ENCODE data around the gene MYBPC3.

MYBPC3 gene

GRCh38 chr11:47329431-47329986 is 23.0 kb downstream of the MYBPC3 start:
- no peak for DNase-seq (ENCODE audit: low read depth)
- TF ChIP-seq, protein P1, sequence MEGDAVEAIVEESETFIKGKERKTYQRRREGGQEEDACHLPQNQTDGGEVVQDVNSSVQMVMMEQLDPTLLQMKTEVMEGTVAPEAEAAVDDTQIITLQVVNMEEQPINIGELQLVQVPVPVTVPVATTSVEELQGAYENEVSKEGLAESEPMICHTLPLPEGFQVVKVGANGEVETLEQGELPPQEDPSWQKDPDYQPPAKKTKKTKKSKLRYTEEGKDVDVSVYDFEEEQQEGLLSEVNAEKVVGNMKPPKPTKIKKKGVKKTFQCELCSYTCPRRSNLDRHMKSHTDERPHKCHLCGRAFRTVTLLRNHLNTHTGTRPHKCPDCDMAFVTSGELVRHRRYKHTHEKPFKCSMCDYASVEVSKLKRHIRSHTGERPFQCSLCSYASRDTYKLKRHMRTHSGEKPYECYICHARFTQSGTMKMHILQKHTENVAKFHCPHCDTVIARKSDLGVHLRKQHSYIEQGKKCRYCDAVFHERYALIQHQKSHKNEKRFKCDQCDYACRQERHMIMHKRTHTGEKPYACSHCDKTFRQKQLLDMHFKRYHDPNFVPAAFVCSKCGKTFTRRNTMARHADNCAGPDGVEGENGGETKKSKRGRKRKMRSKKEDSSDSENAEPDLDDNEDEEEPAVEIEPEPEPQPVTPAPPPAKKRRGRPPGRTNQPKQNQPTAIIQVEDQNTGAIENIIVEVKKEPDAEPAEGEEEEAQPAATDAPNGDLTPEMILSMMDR (conservative IDR thresholded peaks at IDR 0.05; ENCODE audit: control insufficient read depth, insufficient read depth, low read depth, low read length), result no peak
- H3K4me3 ChIP-seq (ENCODE audit: control insufficient read depth, low read depth, low read length), result no peak overlapping the region

DNA sequence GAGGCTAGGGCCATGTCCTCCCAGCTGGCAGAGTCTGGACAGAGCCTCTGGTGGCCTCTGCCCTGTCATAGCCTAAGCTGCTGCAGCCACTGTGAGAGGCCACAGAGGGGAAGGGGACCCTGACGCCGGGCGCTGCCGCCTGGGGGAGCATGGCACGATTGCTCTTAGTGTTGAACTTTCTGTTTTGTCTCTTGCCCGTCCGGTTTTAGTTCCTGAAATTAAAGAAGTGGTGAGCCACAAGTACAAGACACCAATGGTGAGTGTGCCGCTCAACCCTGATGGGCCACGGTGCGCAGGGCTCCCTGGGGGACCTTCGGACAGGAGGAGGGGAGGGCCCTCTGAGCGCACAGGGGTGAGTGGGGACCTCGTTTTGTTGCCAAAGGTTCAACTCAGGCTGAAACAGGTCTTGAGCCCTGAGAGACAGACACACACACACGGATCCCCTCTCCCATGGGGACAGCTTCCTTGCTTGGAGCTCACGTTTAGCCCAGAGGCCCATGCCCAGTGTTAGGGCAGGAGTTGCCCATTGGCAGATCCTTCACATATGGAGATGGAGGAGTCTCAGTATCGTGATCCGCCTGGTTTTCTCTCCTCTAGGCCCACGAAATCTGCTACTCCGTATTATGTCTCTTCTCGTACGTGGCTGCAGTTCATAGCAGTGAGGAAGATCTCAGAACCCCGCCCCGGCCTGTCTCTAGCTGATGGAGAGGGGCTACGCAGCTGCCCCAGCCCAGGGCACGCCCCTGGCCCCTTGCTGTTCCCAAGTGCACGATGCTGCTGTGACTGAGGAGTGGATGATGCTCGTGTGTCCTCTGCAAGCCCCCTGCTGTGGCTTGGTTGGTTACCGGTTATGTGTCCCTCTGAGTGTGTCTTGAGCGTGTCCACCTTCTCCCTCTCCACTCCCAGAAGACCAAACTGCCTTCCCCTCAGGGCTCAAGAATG is 23.8 kb downstream of the MYBPC3 start:
- TF ChIP-seq, protein P1 (conservative IDR thresholded peaks at IDR 0.05; ENCODE audit: control insufficient read depth, insufficient read depth, low read depth, low read length), result no peak
- DNase-seq (ENCODE audit: low read depth), result no peak

GRCh38 chr11:47327949-47328348 is 24.6 kb downstream of the MYBPC3 start:
- no peak overlapping the region for H3K4me3 ChIP-seq (ENCODE audit: control insufficient read depth, low read depth, low read length)
- DNase-seq (ENCODE audit: low read depth), result no peak
- TF ChIP-seq, protein P1 (conservative IDR thresholded peaks at IDR 0.05; ENCODE audit: control insufficient read depth, insufficient read depth, low read depth, low read length), result no peak

More for the DNA sequence above, 23.8 kb downstream of the MYBPC3 start:
- H3K4me3 ChIP-seq (ENCODE audit: control insufficient read depth, low read depth, low read length), result no peak overlapping the region

- no peak for DNase-seq (ENCODE audit: low read depth)
- no peak overlapping the region for H3K4me3 ChIP-seq (ENCODE audit: control insufficient read depth, low read depth, low read length)
- TF ChIP-seq, protein P1 (conservative IDR thresholded peaks at IDR 0.05; ENCODE audit: control insufficient read depth, insufficient read depth, low read depth, low read length), result no peak
These were observed 25.5 kb downstream of the MYBPC3 start for GRCh38 chr11:47327025-47327424.

DNA sequence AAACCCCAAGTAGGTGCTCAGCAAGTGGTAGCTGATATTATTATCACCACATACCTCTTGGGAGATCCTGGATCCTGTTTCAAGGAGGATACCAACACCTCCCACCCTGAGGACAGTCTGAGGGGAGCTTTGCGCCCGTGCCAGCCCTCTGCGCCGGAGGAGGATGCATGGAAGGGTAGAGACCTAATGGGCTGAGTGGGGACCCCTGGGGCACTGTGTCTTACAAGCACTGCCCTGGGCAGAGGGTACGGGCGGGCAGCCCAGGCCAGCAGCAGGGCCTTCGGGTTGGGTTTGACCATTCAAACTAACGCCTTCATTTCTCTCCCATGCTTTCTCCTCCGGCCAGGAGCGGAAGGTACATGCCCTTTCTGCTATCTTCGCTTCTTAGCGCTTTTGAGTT is 26.3 kb downstream of the MYBPC3 start:
- H3K4me3 ChIP-seq (ENCODE audit: control insufficient read depth, low read depth, low read length), result no peak overlapping the region
- no peak for DNase-seq (ENCODE audit: low read depth)

DNA sequence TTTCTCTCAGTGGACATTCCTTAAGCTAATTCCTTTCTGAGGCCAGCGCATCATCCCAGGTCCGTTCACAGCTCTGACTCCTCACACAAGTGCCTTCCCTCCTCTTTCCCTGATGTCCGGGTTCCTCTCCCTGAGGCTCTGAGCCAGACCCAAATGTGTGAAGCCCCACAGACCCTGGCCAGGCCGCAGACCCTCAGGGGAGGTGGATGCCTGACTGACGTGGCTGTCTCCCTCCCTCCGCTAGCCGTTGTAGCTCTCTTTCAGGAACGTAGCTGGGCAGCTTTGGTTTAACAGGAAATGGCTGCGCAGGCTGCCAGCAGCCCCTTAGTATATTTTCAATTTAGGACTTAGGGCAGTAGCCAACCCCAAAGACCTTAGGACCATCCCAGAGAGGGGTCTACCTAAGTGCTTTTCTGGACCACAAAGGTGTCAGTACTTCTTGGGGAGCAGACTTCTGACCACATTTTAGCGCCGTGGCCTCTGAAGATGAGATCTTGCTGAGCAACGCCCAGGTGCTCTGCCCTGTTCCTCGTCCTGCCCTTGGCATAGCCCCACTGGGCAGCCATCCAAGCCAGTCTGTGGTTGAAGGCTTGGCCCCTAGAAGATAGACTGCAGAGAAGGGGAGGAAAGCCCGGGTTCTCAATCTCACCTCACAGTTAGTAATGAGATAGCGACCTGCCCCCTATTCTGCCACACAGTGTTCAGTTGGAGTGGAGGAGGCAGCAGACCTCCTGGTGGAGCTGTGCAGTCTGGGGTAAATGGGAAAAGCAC is 27.0 kb downstream of the MYBPC3 start:
- TF ChIP-seq, protein P1 (conservative IDR thresholded peaks at IDR 0.05; ENCODE audit: control insufficient read depth, insufficient read depth, low read depth, low read length), result no peak
- DNase-seq (ENCODE audit: low read depth), result no peak
- no peak overlapping the region for H3K4me3 ChIP-seq (ENCODE audit: control insufficient read depth, low read depth, low read length)

More for the DNA sequence above, 26.3 kb downstream of the MYBPC3 start:
- TF ChIP-seq, protein P1 (conservative IDR thresholded peaks at IDR 0.05; ENCODE audit: control insufficient read depth, insufficient read depth, low read depth, low read length), result no peak
